ENCODE measurements around the gene EFNA4. TPM values are rescaled to one million over a fixed set of nuclear protein-coding genes. Genes with fewer than 3 reads are reported as not detected.

Gene EFNA4
- total RNA-seq, 6 donors from 2014 or later, result 2.8 to 8.1 (median 7.0) TPM

- ATAC-seq (ENCODE audit: low FRiP score in 2 of 2) (peak; percentile 93 to 96), DNase-seq (peak; percentile 93 to 97)
- TF ChIP-seq CTCF (IDR thresholded peaks at IDR 0.05) (peak; percentile 97 to 100 (median 99)), EP300 (IDR thresholded peaks at IDR 0.05) (peak in 2 of 4 donors; percentile 66 to 81), POLR2A (IDR thresholded peaks at IDR 0.05) (peak in 1 of 4 donors; percentile 63), POLR2AphosphoS5 (IDR thresholded peaks at IDR 0.05) (peak; percentile 80 to 83)
- 7 to 8% methylated on average over 18 to 32 of the region's 49 CpGs for WGBS, 2 donors
- no peaks in the 10 kb centered on the region for H3K27me3 ChIP-seq
- peaks cover 4 to 29% (median 23%) of the 10 kb centered on the region in 4 donors for H3K36me3 ChIP-seq
- no peaks in the 10 kb centered on the region for H3K9me3 ChIP-seq
- H3K27ac ChIP-seq, result peak overlapping the region; percentile 74 to 88 (median 85)
- peaks cover 45 to 52% (median 48%) of the 10 kb centered on the region in 4 donors for H3K4me1 ChIP-seq
- peak overlapping the region in 3 of 4 donors; percentile 27 to 46 (median 44) for H3K4me3 ChIP-seq
Observed at GRCh38 chr1:155017041-155017945, 46.2 kb upstream of the EFNA4 start.

GRCh38 chr1:155017946-155018316 lies 45.6 kb upstream of the EFNA4 start:
- 41 to 47% methylated on average over 6 of the region's 6 CpGs for WGBS, 2 donors
- peak overlapping the region in 2 of 4 donors; percentile 44 to 46 for H3K4me3 ChIP-seq
- H3K36me3 ChIP-seq, result peaks cover 4 to 29% (median 23%) of the 10 kb centered on the region in 4 donors
- TF ChIP-seq EP300 (IDR thresholded peaks at IDR 0.05) (no peak), CTCF (IDR thresholded peaks at IDR 0.05) (no peak), POLR2AphosphoS5 (IDR thresholded peaks at IDR 0.05) (no peak), POLR2A (IDR thresholded peaks at IDR 0.05) (no peak)
- H3K27ac ChIP-seq, result peak overlapping the region; percentile 74 to 88 (median 85)
- peaks cover 42 to 49% (median 44%) of the 10 kb centered on the region in 4 donors for H3K4me1 ChIP-seq
- ATAC-seq (ENCODE audit: low FRiP score in 2 of 2) (no peak), DNase-seq (no peak)
- no peaks in the 10 kb centered on the region for H3K9me3 ChIP-seq
- H3K27me3 ChIP-seq, result no peaks in the 10 kb centered on the region

- ATAC-seq (ENCODE audit: low FRiP score in 2 of 2) (no peak), DNase-seq (no peak)
- TF ChIP-seq POLR2AphosphoS5 (IDR thresholded peaks at IDR 0.05) (no peak), POLR2A (IDR thresholded peaks at IDR 0.05) (peak in 1 of 4 donors; percentile 7), CTCF (IDR thresholded peaks at IDR 0.05) (no peak), EP300 (IDR thresholded peaks at IDR 0.05) (no peak)
- Histone ChIP-seq H3K27me3 (no peaks in the 10 kb centered on the region), H3K36me3 (peaks cover 4 to 29% (median 23%) of the 10 kb centered on the region in 4 donors), H3K4me1 (peaks cover 33 to 41% (median 40%) of the 10 kb centered on the region in 4 donors), H3K27ac (peak overlapping the region in 2 of 4 donors; percentile 85 to 88), H3K4me3 (no peak overlapping the region), H3K9me3 (no peaks in the 10 kb centered on the region)
- 82 to 84% methylated on average over 8 of the region's 8 CpGs for WGBS, 2 donors
Observed at GRCh38 chr1:155018617-155019348, 44.8 kb upstream of the EFNA4 start.

- Histone ChIP-seq H3K27me3 (no peaks in the 10 kb centered on the region), H3K36me3 (peaks cover 4 to 22% (median 19%) of the 10 kb centered on the region in 4 donors), H3K4me1 (peaks cover 28 to 37% (median 37%) of the 10 kb centered on the region in 4 donors), H3K4me3 (no peak overlapping the region), H3K9me3 (no peaks in the 10 kb centered on the region), H3K27ac (peak overlapping the region in 2 of 4 donors; percentile 11 to 88)
- WGBS, 2 donors, result 83 to 85% methylated on average over 10 to 11 of the region's 11 CpGs
- DNase-seq (no peak), ATAC-seq (ENCODE audit: low FRiP score in 2 of 2) (no peak)
- TF ChIP-seq CTCF (IDR thresholded peaks at IDR 0.05), result no peak
- no peak for TF ChIP-seq POLR2AphosphoS5 (IDR thresholded peaks at IDR 0.05)
- no peak for TF ChIP-seq POLR2A (IDR thresholded peaks at IDR 0.05)
- no peak for TF ChIP-seq EP300 (IDR thresholded peaks at IDR 0.05)
Observed at GRCh38 chr1:155019377-155020245, 43.9 kb upstream of the EFNA4 start.
